Measurements from ENCODE around the gene VTI1A. TPM values are rescaled to one million over a fixed set of nuclear protein-coding genes. Genes with fewer than 3 reads are reported as not detected.

The VTI1A gene
- total and polyA plus RNA-seq, 2 of the 13 experiments (the other 11 are each of a cell fraction or from before 2014, with no cell fraction given), result 11.7 to 32.7 TPM

DNA sequence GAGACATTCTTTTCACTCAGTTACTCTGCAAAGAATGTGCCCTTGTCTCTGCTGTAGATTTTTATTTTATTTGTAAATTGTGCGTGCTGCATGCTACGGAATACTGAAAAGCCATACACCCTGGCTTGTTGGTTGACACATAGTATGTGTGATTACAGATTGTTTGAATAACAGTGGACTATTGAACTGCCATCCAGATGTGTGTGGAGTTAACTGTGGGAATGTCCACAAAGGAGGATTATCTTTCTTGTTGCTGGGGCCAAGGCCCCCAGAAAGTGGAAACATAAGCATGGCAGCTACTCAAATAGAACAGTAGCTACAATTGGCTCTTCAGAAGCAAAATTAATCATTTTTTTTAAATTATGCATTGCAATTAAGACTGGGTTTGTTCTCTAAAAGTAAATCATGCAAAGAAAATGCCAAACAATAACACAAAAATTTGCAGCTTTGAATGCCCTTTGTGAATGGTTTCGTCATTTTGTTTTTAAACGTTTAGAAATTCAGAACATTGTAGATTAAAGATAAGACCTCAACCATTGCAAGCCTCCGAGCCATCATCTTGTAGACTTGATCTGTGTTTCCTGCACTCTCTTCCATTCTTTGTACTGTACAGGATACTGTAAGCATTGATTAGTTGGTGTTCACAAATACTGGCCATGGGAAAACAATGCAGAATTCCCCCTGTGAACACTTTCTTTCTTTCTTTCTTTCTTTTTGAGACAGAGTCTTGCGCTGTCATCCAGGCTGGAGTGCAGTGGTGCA lies 292.8 kb downstream of the VTI1A start (continued):
- peak; percentile 94 for TF ChIP-seq RERE (CRISPR knock-in tag; IDR thresholded peaks at IDR 0.05; ENCODE audit: low read depth)
- TF ChIP-seq ZNF180 (CRISPR knock-in tag; IDR thresholded peaks at IDR 0.05; ENCODE audit: borderline replicate concordance, low read depth), result no peak
- TF ChIP-seq NFE2L2 (IDR thresholded peaks at IDR 0.05; ENCODE audit: low read length), result no peak
- TF ChIP-seq ZBTB21 (CRISPR knock-in tag; IDR thresholded peaks at IDR 0.05), result no peak
- TF ChIP-seq DNMT3B (CRISPR knock-in tag; conservative IDR thresholded peaks at IDR 0.05), result no peak
- TF ChIP-seq TBX3 (IDR thresholded peaks at IDR 0.05; ENCODE audit: borderline replicate concordance), result peak; percentile 91
- TF ChIP-seq NBN (conservative IDR thresholded peaks at IDR 0.05), result no peak
- TF ChIP-seq, protein P1, sequence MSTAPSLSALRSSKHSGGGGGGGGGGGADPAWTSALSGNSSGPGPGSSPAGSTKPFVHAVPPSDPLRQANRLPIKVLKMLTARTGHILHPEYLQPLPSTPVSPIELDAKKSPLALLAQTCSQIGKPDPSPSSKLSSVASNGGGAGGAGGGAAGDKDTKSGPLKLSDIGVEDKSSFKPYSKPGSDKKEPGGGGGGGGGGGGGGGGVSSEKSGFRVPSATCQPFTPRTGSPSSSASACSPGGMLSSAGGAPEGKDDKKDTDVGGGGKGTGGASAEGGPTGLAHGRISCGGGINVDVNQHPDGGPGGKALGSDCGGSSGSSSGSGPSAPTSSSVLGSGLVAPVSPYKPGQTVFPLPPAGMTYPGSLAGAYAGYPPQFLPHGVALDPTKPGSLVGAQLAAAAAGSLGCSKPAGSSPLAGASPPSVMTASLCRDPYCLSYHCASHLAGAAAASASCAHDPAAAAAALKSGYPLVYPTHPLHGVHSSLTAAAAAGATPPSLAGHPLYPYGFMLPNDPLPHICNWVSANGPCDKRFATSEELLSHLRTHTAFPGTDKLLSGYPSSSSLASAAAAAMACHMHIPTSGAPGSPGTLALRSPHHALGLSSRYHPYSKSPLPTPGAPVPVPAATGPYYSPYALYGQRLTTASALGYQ (CRISPR knock-in tag; IDR thresholded peaks at IDR 0.05), result peak; percentile 94
- no peak for TF ChIP-seq ZNF850 (CRISPR knock-in tag; conservative IDR thresholded peaks at IDR 0.05)
- peak; percentile 67; the same call in 1 of the 2 replicates for TF ChIP-seq ETV5 (CRISPR knock-in tag; IDR thresholded peaks at IDR 0.05; ENCODE audit: borderline replicate concordance)
- TF ChIP-seq SMAD3 (CRISPR knock-in tag; IDR thresholded peaks at IDR 0.05), result peak; percentile 76
- TF ChIP-seq ZNF749 (CRISPR knock-in tag; IDR thresholded peaks at IDR 0.05; ENCODE audit: borderline replicate concordance), result peak; percentile 53; the same call in 1 of the 2 replicates
- no peak for TF ChIP-seq KLF13 (CRISPR knock-in tag; IDR thresholded peaks at IDR 0.05)
- TF ChIP-seq, protein P2, sequence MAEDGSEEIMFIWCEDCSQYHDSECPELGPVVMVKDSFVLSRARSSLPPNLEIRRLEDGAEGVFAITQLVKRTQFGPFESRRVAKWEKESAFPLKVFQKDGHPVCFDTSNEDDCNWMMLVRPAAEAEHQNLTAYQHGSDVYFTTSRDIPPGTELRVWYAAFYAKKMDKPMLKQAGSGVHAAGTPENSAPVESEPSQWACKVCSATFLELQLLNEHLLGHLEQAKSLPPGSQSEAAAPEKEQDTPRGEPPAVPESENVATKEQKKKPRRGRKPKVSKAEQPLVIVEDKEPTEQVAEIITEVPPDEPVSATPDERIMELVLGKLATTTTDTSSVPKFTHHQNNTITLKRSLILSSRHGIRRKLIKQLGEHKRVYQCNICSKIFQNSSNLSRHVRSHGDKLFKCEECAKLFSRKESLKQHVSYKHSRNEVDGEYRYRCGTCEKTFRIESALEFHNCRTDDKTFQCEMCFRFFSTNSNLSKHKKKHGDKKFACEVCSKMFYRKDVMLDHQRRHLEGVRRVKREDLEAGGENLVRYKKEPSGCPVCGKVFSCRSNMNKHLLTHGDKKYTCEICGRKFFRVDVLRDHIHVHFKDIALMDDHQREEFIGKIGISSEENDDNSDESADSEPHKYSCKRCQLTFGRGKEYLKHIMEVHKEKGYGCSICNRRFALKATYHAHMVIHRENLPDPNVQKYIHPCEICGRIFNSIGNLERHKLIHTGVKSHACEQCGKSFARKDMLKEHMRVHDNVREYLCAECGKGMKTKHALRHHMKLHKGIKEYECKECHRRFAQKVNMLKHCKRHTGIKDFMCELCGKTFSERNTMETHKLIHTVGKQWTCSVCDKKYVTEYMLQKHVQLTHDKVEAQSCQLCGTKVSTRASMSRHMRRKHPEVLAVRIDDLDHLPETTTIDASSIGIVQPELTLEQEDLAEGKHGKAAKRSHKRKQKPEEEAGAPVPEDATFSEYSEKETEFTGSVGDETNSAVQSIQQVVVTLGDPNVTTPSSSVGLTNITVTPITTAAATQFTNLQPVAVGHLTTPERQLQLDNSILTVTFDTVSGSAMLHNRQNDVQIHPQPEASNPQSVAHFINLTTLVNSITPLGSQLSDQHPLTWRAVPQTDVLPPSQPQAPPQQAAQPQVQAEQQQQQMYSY (CRISPR knock-in tag; IDR thresholded peaks at IDR 0.05), result peak; percentile 29; the same call in 1 of the 2 replicates
- TF ChIP-seq SMC3 (IDR thresholded peaks at IDR 0.05; ENCODE audit: low read length), result peak; percentile 60
- TF ChIP-seq ZNF629 (CRISPR knock-in tag; conservative IDR thresholded peaks at IDR 0.05), result no peak
- TF ChIP-seq HINFP (CRISPR knock-in tag; IDR thresholded peaks at IDR 0.05; ENCODE audit: low read depth), result no peak

Data from HepG2 (cell line).